ENCODE measurements around the gene RASSF4.

DNA sequence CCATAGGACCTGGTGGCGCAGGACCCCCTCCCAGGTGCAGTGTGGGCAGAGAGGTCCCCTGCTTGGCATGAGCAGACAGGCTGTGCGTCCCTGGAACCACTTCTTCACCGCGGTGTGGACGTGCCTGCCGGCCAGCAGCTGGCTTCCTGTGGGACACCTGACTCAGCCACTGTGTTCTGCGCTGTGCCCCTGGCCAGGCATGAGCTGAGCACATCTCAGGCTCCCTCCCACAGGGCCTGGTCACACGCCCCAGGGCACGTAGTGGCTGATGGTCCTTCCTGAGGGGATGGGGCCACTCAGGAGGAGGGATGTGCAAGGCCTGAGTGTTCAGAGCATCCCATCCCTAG lies 22.5 kb downstream of the RASSF4 start:
- TF ChIP-seq POLR2A (IDR thresholded peaks at IDR 0.05) = no peak
- TF ChIP-seq, protein P1, sequence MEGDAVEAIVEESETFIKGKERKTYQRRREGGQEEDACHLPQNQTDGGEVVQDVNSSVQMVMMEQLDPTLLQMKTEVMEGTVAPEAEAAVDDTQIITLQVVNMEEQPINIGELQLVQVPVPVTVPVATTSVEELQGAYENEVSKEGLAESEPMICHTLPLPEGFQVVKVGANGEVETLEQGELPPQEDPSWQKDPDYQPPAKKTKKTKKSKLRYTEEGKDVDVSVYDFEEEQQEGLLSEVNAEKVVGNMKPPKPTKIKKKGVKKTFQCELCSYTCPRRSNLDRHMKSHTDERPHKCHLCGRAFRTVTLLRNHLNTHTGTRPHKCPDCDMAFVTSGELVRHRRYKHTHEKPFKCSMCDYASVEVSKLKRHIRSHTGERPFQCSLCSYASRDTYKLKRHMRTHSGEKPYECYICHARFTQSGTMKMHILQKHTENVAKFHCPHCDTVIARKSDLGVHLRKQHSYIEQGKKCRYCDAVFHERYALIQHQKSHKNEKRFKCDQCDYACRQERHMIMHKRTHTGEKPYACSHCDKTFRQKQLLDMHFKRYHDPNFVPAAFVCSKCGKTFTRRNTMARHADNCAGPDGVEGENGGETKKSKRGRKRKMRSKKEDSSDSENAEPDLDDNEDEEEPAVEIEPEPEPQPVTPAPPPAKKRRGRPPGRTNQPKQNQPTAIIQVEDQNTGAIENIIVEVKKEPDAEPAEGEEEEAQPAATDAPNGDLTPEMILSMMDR (IDR thresholded peaks at IDR 0.05) = no peak
